Neural cell (in vitro differentiated cells): Measurements from ENCODE around the gene CRLF1. TPM values are rescaled to one million over a fixed set of nuclear protein-coding genes. Genes with fewer than 3 reads are reported as not detected.

Experiments
- H2AFZ ChIP-seq: fragments of 200-600, 300-800 bp; sonication (generic), shearing (Covaris generic); 2 replicates; pipeline ENCODE4 v1.6.0; 2014; ENCODE audit warnings: low read depth, mild to moderate bottlenecking, antibody characterized with exemption, low read length, moderate library complexity
- H3F3A ChIP-seq: fragments of 200-600 bp; shearing (Covaris generic); 2 replicates; pipeline ENCODE4 v1.6.1; 2016; ENCODE audit warnings: mild to moderate bottlenecking, moderate library complexity, mixed read lengths, antibody characterized with exemption, low read length; ENCODE audit not compliant: insufficient read depth, poor library complexity, severe bottlenecking
- H3K27ac ChIP-seq: fragments of 200-600, 300-800 bp; sonication (generic), shearing (Covaris generic); 2 replicates; pipeline ENCODE4 v1.5.1; 2014; ENCODE audit warnings: mild to moderate bottlenecking, low read length, moderate library complexity
- H3K27me3 ChIP-seq: fragments of 300-800, 200-600 bp; sonication (generic), shearing (Covaris generic); 2 replicates; pipeline ENCODE4 v1.6.0; 2014; ENCODE audit warnings: mild to moderate bottlenecking, low read depth, low read length, moderate library complexity; ENCODE audit not compliant: insufficient read depth
- H3K36me3 ChIP-seq: fragments of 300-800, 200-600 bp; sonication (generic), shearing (Covaris generic); 2 replicates; pipeline ENCODE4 v1.5.1; 2014; ENCODE audit warnings: mild to moderate bottlenecking, antibody characterized with exemption, low read length, moderate library complexity; ENCODE audit not compliant: insufficient read depth
- H3K4me2 ChIP-seq: fragments of 300-800, 200-600 bp; sonication (generic), shearing (Covaris generic); 2 replicates; pipeline ENCODE4 v1.6.0; 2014; ENCODE audit warnings: mild to moderate bottlenecking, low read length
- H3K4me3 ChIP-seq: fragments of 300-800, 200-600 bp; sonication (generic), shearing (Covaris generic); 2 replicates; pipeline ENCODE4 v1.5.1; 2014; ENCODE audit warnings: mild to moderate bottlenecking, low read length, moderate library complexity
- H3K79me2 ChIP-seq: fragments of 200-600 bp; shearing (Covaris generic); replicated peaks from 2 replicates; pipeline ENCODE4 v1.6.0; 2014; ENCODE audit warnings: mild to moderate bottlenecking, low read length, moderate library complexity; ENCODE audit not compliant: insufficient read depth
- H3K9ac ChIP-seq: fragments of 300-800, 200-600 bp; sonication (generic), shearing (Covaris generic); 2 replicates; pipeline ENCODE4 v1.6.1; 2016; ENCODE audit warnings: mild to moderate bottlenecking, low read length, mixed read lengths
- H3K9me2 ChIP-seq: fragments of 200-600 bp; shearing (Covaris generic); 2 replicates; pipeline ENCODE4 v1.6.1; 2016; ENCODE audit warnings: mild to moderate bottlenecking, low read length, mixed read lengths; ENCODE audit not compliant: insufficient read depth
- H3K9me3 ChIP-seq: fragments of 200-600, 300-800 bp; sonication (generic), shearing (Covaris generic); 2 replicates; pipeline ENCODE4 v1.6.1; 2016; ENCODE audit warnings: mild to moderate bottlenecking, mixed run types, low read length, moderate library complexity, mixed read lengths
- H4K20me1 ChIP-seq: fragments of 200-600 bp; shearing (Covaris generic); 2 replicates; pipeline ENCODE4 v1.6.1; 2016; ENCODE audit warnings: mild to moderate bottlenecking, mixed run types; ENCODE audit not compliant: insufficient read depth
- CTCF ChIP-seq: fragments of 450-650 bp; IDR thresholded peaks from 2 replicates; pipeline ENCODE4 v1.5.1; 2014; ENCODE audit warnings: antibody characterized with exemption, mild to moderate bottlenecking, moderate library complexity; ENCODE audit not compliant: poor library complexity, severe bottlenecking
- EP300 ChIP-seq: fragments of 450-650 bp; conservative IDR thresholded peaks from 2 replicates; pipeline ENCODE4 v1.6.1; 2014; ENCODE audit warnings: antibody characterized with exemption, mild to moderate bottlenecking, moderate library complexity; ENCODE audit not compliant: poor library complexity, severe bottlenecking
- EZH2 ChIP-seq: fragments of 200-600, 300-800 bp; shearing (Covaris generic), sonication (generic); IDR thresholded peaks from 2 replicates; pipeline ENCODE4 v1.6.1; 2014; ENCODE audit warnings: antibody characterized with exemption, low read length, borderline replicate concordance, mild to moderate bottlenecking; ENCODE audit not compliant: insufficient read depth, poor library complexity, severe bottlenecking
- MXI1 ChIP-seq: fragments of 450-650 bp; conservative IDR thresholded peaks from 2 replicates; pipeline ENCODE4 v1.6.1; 2014; ENCODE audit warnings: antibody characterized with exemption, mild to moderate bottlenecking; ENCODE audit not compliant: poor library complexity, severe bottlenecking
- POLR2AphosphoS5 ChIP-seq: IDR thresholded peaks from 2 replicates; pipeline ENCODE4 v1.6.1; 2012
- RAD21 ChIP-seq: fragments of 450-650 bp; conservative IDR thresholded peaks from 2 replicates; pipeline ENCODE4 v1.6.1; 2014; ENCODE audit warnings: antibody characterized with exemption, mild to moderate bottlenecking, moderate library complexity
- REST ChIP-seq: IDR thresholded peaks from 2 replicates; pipeline ENCODE4 v1.6.1; 2012; ENCODE audit warnings: borderline replicate concordance
- SMC3 ChIP-seq: fragments of 450-650 bp; conservative IDR thresholded peaks from 2 replicates; pipeline ENCODE4 v1.6.1; 2014; ENCODE audit warnings: antibody characterized with exemption, mild to moderate bottlenecking, moderate library complexity; ENCODE audit not compliant: poor library complexity
- TAF1 ChIP-seq: IDR thresholded peaks from 2 replicates; pipeline ENCODE4 v1.6.1; 2012; ENCODE audit warnings: low read depth
- polyA plus RNA-seq: library from polyadenylated mRNA; depleted of rRNA; stranded (reverse); fragments of >200 nt; gene quantifications from 2 replicates; pipeline ENCODE4 v1.2.3, GENCODE V29; 2014

Gene CRLF1
- polyA plus RNA-seq, 1 donor from 2014 or later, result 14.2 TPM

- Histone ChIP-seq H3K27me3 (no peaks in the 10 kb centered on the region), H3K79me2 (no peaks in the 10 kb centered on the region), H3F3A (no peaks in the 10 kb centered on the region), H3K36me3 (no peaks in the 10 kb centered on the region), H3K4me3 (peak overlapping the region; percentile 54), H3K4me2 (peak overlapping the region; percentile 30), H4K20me1 (no peaks in the 10 kb centered on the region), H3K9me2 (no peaks in the 10 kb centered on the region), H3K9ac (peak overlapping the region; percentile 55), H3K9me3 (no peaks in the 10 kb centered on the region), H2AFZ (peak overlapping the region; percentile 2), H3K27ac (peak overlapping the region; percentile 72)
- TF ChIP-seq REST (peak; percentile 42), EZH2 (no peak), POLR2AphosphoS5 (peak; percentile 31), CTCF (no peak), EP300 (peak; percentile 40), TAF1 (no peak), MXI1 (peak; percentile 82)
Observed at GRCh38 chr19:18629166-18630088, 22.8 kb upstream of the CRLF1 start.

GRCh38 chr19:18626906-18627305, 20.3 kb upstream of the CRLF1 start:
- no peaks in the 10 kb centered on the region for H3F3A ChIP-seq
- no peaks in the 10 kb centered on the region for H3K27me3 ChIP-seq
- H3K36me3 ChIP-seq, result no peaks in the 10 kb centered on the region
- H4K20me1 ChIP-seq, result no peaks in the 10 kb centered on the region
- no peak overlapping the region for H3K9ac ChIP-seq
- H2AFZ ChIP-seq, result no peak overlapping the region
- no peaks in the 10 kb centered on the region for H3K9me3 ChIP-seq
- no peak overlapping the region for H3K4me3 ChIP-seq
- TF ChIP-seq REST, result no peak
- no peak for TF ChIP-seq EP300
- no peak for TF ChIP-seq RAD21
- no peak for TF ChIP-seq EZH2
- no peak for TF ChIP-seq TAF1
- no peak for TF ChIP-seq MXI1
- TF ChIP-seq POLR2AphosphoS5, result no peak
- TF ChIP-seq SMC3, result no peak
- TF ChIP-seq CTCF, result no peak
- H3K4me2 ChIP-seq, result no peak overlapping the region
- peak overlapping the region; percentile 16 for H3K27ac ChIP-seq
- no peaks in the 10 kb centered on the region for H3K9me2 ChIP-seq
- no peaks in the 10 kb centered on the region for H3K79me2 ChIP-seq
